Psoas muscle (tissue), 8 donors: ENCODE measurements around the gene TLCD3B. TPM values are rescaled to one million over a fixed set of nuclear protein-coding genes. Genes with fewer than 3 reads are reported as not detected.

Experiments used
- ATAC-seq, 4 donors: fragments of 200-7000 bp; cut with Tn5 transposase; one replicate each; pipeline ENCODE4 v1.9.1; 2020; ENCODE audit warnings: moderate library complexity in 3 of 4, mild to moderate bottlenecking in 2 of 4
- DNase-seq, 2 donors: peaks; one replicate each; pipeline ENCODE4 v3.0.0-alpha.2; 2020
- H3K27ac ChIP-seq: fragments of 200-600 bp; one replicate; pipeline ENCODE4 v1.8.0; 2022
- H3K27me3 ChIP-seq, 3 donors: fragments of 200-600 bp in 1 of 3; one replicate each; pipeline versions ENCODE4 v1.6.1 to v1.8.0; 2013 to 2022; ENCODE audit warnings: low read length in 2 of 3, mild to moderate bottlenecking in 2 of 3, moderate library complexity in 1 of 3; ENCODE audit not compliant: insufficient read depth in 3 of 3
- H3K36me3 ChIP-seq, 2 donors: fragments of 200-600 bp in 1 of 2; one replicate each; pipeline versions ENCODE4 v1.6.1 to v1.8.0; 2013 to 2022; ENCODE audit warnings: low read depth in 1 of 2, mild to moderate bottlenecking in 1 of 2, moderate library complexity in 1 of 2; ENCODE audit not compliant: insufficient read depth in 1 of 2
- H3K4me1 ChIP-seq: fragments of 200-600 bp; one replicate; pipeline ENCODE4 v1.8.0; 2022
- H3K4me3 ChIP-seq: fragments of 200-600 bp; one replicate; pipeline ENCODE4 v1.8.0; 2022; ENCODE audit warnings: mild to moderate bottlenecking
- H3K9me3 ChIP-seq: fragments of 200-600 bp; one replicate; pipeline ENCODE4 v1.8.0; 2022
- WGBS, 3 donors: extraction: QIAGEN DNeasy Blood & Tissue Kit; methylation state at CpG; one replicate each; pipeline versions ENCODE4 v1.1.6 to v1.1.7; 2013; 5-methylcytosine and 5-hydroxymethylcytosine counted together
- intact Hi-C, 2 donors: fragments of 100-400 bp; cut with DNase I; formaldehyde crosslinking; loops; one replicate each; pipeline versions ENCODE4 v1.11.0 to v1.14.2; 2022
- polyA plus RNA-seq, 3 donors: library from polyadenylated mRNA; stranded (reverse); fragments of 200-250 nt; gene quantifications; one replicate each; pipeline ENCODE4 v1.2.3, GENCODE V29; 2013
- total RNA-seq, 4 donors: library from RNA; stranded (reverse); fragmentation: NEBNext Ultra II Directional in 2 of 4; extraction: Animal tissue kit (Norgen Biotek cat#: 25700) in 2 of 4; gene quantifications; one replicate each; pipeline versions ENCODE4 v1.2.1 to v1.2.4, GENCODE V29; 2021 to 2023
- TF ChIP-seq, protein P1 (sequence below): fragments of 200-600 bp; IDR thresholded peaks from one replicate; pipeline ENCODE4 v1.8.0; 2022; ENCODE audit warnings: antibody characterized with exemption
- donor health status: healthy with polysubstance abuse.
- donor health status: DM: no; HTN: no; CAD: no; lungs with moderate emphysema.
- donor health status: Bipolar disorder and iron deficiency.
- donor health status: healthy.
- donor health status: DM: yes; HTN: yes; CAD: no.
- donor health status: DM: no; HTN: no; CAD: no.
- donor health status: DM: no; HTN: no; CAD: no.
- donor health status: DM: yes; HTN: yes; CAD: no.

Gene TLCD3B
- total and polyA plus RNA-seq, 7 donors, result 0.13 to 1.9 (median 0.22) TPM

DNA sequence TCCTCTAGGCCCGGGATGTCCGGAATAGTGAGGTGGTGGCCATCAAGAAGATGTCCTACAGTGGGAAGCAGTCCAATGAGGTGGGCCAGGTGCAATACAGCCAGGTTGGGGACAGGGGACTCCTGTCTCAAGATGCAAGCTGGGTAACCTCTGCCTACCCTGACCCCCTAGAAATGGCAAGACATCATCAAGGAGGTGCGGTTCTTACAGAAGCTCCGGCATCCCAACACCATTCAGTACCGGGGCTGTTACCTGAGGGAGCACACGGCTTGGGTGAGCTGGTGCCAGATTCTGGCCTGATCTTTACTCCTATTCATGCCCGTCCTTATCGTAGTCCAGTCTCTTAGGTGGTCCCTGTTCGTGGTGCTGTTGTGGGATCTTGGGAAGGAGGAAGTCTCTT lies 53.0 kb downstream of the TLCD3B start:
- WGBS, 3 donors, result 85 to 94% (median 85%) methylated on average over 9 of the region's 9 CpGs
- DNase-seq (no peak), ATAC-seq (no peak)
- Histone ChIP-seq H3K36me3 (peaks cover 4 to 58% of the 10 kb centered on the region in 2 donors), H3K27ac (peak overlapping the region; percentile 43), H3K4me1 (peaks cover 25% of the 10 kb centered on the region), H3K4me3 (peak overlapping the region; percentile 95), H3K9me3 (no peaks in the 10 kb centered on the region), H3K27me3 (no peaks in the 10 kb centered on the region)
- intact Hi-C loops, result loop anchor here (5.0 to 10.0 kb wide), 2 partner anchors 51 to 1747 kb away; partner anchors contain the start of gene KCTD13 (in 1 of the 2)
- TF ChIP-seq, protein P1, sequence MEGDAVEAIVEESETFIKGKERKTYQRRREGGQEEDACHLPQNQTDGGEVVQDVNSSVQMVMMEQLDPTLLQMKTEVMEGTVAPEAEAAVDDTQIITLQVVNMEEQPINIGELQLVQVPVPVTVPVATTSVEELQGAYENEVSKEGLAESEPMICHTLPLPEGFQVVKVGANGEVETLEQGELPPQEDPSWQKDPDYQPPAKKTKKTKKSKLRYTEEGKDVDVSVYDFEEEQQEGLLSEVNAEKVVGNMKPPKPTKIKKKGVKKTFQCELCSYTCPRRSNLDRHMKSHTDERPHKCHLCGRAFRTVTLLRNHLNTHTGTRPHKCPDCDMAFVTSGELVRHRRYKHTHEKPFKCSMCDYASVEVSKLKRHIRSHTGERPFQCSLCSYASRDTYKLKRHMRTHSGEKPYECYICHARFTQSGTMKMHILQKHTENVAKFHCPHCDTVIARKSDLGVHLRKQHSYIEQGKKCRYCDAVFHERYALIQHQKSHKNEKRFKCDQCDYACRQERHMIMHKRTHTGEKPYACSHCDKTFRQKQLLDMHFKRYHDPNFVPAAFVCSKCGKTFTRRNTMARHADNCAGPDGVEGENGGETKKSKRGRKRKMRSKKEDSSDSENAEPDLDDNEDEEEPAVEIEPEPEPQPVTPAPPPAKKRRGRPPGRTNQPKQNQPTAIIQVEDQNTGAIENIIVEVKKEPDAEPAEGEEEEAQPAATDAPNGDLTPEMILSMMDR, result no peak

DNA sequence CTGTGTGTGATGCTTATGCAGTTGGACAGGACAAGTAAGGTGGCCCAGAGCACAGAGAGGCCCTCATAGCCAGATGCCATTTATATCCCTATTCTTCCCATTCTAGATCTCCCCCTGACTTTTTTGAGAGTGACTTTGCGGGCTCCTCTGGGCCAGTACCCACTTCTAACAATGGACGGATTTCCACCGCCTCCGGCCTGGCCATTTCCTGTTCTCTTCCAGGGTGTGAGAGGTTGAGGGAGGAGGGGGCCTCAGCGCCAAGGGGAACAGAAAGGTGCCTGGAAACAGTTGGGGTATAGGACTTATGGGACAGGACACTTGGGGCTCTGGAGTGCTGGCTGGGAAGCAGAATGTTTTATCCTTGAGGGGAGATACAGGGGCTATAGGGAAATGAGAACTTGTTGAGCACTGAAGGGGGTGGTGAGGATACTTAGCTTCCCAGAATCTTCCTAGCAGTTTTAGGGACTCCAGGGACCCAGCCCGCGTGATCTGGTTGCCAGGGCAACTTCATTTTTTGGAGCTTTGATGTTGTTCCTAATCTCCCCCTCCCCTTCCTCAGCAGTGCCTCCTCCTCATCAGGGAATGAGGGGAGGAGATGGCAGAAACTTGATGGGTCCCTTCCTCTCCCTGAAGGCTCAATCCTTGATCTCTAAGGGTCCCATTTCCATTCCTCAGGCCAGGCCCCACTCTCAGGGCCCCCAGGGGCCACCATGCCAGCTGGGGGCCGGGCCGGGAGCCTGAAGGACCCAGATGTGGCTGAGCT lies 53.8 kb downstream of the TLCD3B start:
- intact Hi-C loops, result loop anchor here (5.0 to 10.0 kb wide), 2 partner anchors 50 to 1748 kb away; partner anchors contain the start of gene KCTD13 (in 1 of the 2)
- Histone ChIP-seq H3K4me1 (peaks cover 25% of the 10 kb centered on the region), H3K27ac (peak overlapping the region; percentile 48), H3K4me3 (peak overlapping the region; percentile 95), H3K9me3 (no peaks in the 10 kb centered on the region), H3K27me3 (no peaks in the 10 kb centered on the region), H3K36me3 (peaks cover 4 to 53% of the 10 kb centered on the region in 2 donors)
- WGBS, 3 donors, result 62 to 66% (median 62%) methylated on average over 9 of the region's 9 CpGs
- ATAC-seq (no peak), DNase-seq (no peak)
- TF ChIP-seq, protein P1, result no peak

DNA sequence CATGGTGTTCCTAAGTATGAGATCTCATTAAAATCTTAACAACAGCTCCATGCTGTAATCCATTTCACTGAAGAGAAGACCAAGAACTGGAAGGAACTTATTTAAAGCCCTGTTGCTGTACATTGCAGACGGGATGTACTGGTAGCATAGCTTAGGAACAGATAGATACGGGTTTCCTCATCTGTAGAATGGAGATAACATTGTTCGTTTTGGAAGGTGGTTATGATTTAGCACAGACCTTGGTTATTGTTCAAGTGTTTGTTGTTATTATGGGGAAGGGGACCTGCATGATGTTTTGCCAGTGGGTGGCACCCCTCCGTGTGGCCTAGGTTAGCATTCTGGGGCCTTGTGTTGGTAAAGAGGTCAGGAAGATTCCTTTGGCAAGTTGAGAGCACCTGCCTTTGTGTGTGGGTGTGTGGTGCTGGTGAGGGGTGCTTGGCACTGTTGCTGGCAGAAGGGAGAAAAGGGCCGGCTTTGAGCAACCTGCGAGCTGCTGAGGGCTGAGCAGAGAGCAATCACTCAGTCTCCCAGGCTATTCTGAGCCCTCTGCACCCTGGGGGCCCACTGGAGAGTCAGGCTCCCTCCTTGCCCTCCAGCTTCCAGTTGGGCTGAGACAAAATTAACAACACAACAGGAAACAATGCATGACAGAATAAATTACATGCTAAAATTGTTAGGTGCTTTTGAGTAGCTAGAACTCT lies 55.1 kb downstream of the TLCD3B start:
- Histone ChIP-seq H3K27ac (peak overlapping the region; percentile 48), H3K27me3 (no peaks in the 10 kb centered on the region), H3K36me3 (peaks cover 4 to 52% of the 10 kb centered on the region in 2 donors), H3K4me1 (peaks cover 25% of the 10 kb centered on the region), H3K9me3 (no peaks in the 10 kb centered on the region), H3K4me3 (peak overlapping the region; percentile 95)
- 21 to 32% (median 21%) methylated on average over 6 of the region's 6 CpGs for WGBS, 3 donors
- ATAC-seq, result no peak
- DNase-seq, result no peak
- intact Hi-C loops, result loop anchor here (1.0 to 10.0 kb wide), 5 partner anchors 8 to 1749 kb away; partner anchors contain the start of genes HIRIP3 (in 1 of the 2) and KCTD13 (in 1 of the 2)
- TF ChIP-seq, protein P1, result no peak

DNA sequence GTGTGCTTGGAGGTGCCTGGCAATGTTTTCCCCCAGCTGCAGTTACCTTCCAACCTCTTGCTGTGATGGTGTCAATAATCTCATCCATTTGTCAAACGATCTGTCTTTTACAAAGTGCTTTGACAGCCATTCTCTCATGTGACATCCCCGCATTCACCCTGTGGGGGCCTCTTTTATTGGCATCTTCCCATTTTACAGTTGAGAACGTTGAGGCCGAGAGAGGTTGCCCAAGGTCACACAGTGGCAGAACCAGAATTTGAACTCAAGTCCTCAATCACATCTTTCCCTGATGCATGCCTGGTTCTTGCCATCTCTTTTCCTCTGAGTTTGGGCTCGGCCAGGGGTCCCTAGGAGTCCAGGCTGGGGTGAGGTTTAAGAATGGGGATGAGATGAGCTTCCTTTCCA lies 55.9 kb downstream of the TLCD3B start:
- Histone ChIP-seq H3K4me1 (peaks cover 25% of the 10 kb centered on the region), H3K9me3 (no peaks in the 10 kb centered on the region), H3K36me3 (peaks cover under 1 to 44% of the 10 kb centered on the region in 2 donors), H3K4me3 (peak overlapping the region; percentile 95), H3K27me3 (no peaks in the 10 kb centered on the region), H3K27ac (peak overlapping the region; percentile 48)
- intact Hi-C loops, result loop anchor here (1.0 to 10.0 kb wide), 4 partner anchors 9 to 1750 kb away; partner anchors contain the start of genes HIRIP3 (in 1 of the 2) and KCTD13 (in 1 of the 2)
- no peak for ATAC-seq
- TF ChIP-seq, protein P1, result no peak
- 50 to 55% (median 51%) methylated on average over 5 of the region's 5 CpGs for WGBS, 3 donors
- no peak for DNase-seq

Other genes with a start within 250 kb of the TLCD3B start
- 10 to 100 TPM; 12.6 to 23.8 (median 14.3) TPM for gene KIF22, start 240.5 kb downstream of the TLCD3B start, total RNA-seq
- 10 to 100 TPM; 13.4 to 15.5 (median 15.5) TPM for gene KIF22, start 240.5 kb downstream of the TLCD3B start, polyA plus RNA-seq
- gene MAZ, start 224.7 kb downstream of the TLCD3B start, total RNA-seq, result 100 to 1,000 TPM; 112 to 161 (median 125) TPM
- gene MAZ, start 224.7 kb downstream of the TLCD3B start, polyA plus RNA-seq, result 100 to 1,000 TPM in 2 of 3 donors, 10 to 100 TPM in 1; 94.9 to 193 (median 131) TPM
- 1 to 10 TPM in 1 of 4 donors, under 1 TPM in 3; 0.22 to 1.8 (median 0.75) TPM for gene PRRT2, start 219.1 kb downstream of the TLCD3B start, total RNA-seq
- gene PRRT2, start 219.1 kb downstream of the TLCD3B start, polyA plus RNA-seq, result under 1 TPM; 0.17 to 0.44 (median 0.18) TPM
- gene PAGR1, start 215.1 kb downstream of the TLCD3B start, total RNA-seq, result 10 to 100 TPM in 3 of 4 donors, 1 to 10 TPM in 1; 9.4 to 14.2 (median 11.0) TPM
- gene PAGR1, start 215.1 kb downstream of the TLCD3B start, polyA plus RNA-seq, result 10 to 100 TPM; 19.8 to 36.8 (median 35.5) TPM
- gene MVP, start 210.8 kb downstream of the TLCD3B start, total RNA-seq, result 10 to 100 TPM; 27.9 to 75.9 (median 51.6) TPM
- gene MVP, start 210.8 kb downstream of the TLCD3B start, polyA plus RNA-seq, result 10 to 100 TPM; 17.6 to 34.3 (median 34.1) TPM
- 10 to 100 TPM; 24.7 to 36.4 (median 32.3) TPM for gene CDIPT, start 168.0 kb downstream of the TLCD3B start, total RNA-seq
- gene CDIPT, start 168.0 kb downstream of the TLCD3B start, polyA plus RNA-seq, result 10 to 100 TPM; 33.3 to 54.3 (median 38.5) TPM
- gene SEZ6L2, start 131.7 kb downstream of the TLCD3B start, total RNA-seq, result under 1 TPM; 0.17 to 0.86 (median 0.34) TPM
- gene SEZ6L2, start 131.7 kb downstream of the TLCD3B start, polyA plus RNA-seq, result under 1 TPM; 0.05 to 0.23 (median 0.11) TPM
- under 1 TPM in 2 of 4 donors, not detected in 2; 0.17 to 0.23 TPM for gene ASPHD1, start 130.8 kb downstream of the TLCD3B start, total RNA-seq
- gene ASPHD1, start 130.8 kb downstream of the TLCD3B start, polyA plus RNA-seq, result under 1 TPM in 2 of 3 donors, not detected in 1; 0.04 to 0.12 TPM
- 1 to 10 TPM; 3.3 to 5.4 (median 4.1) TPM for gene KCTD13, start 105.0 kb downstream of the TLCD3B start, total RNA-seq
- 1 to 10 TPM; 2.2 to 5.4 (median 5.1) TPM for gene KCTD13, start 105.0 kb downstream of the TLCD3B start, polyA plus RNA-seq
- gene TMEM219, start 69.2 kb downstream of the TLCD3B start, total RNA-seq, result 10 to 100 TPM; 39.6 to 64.5 (median 50.3) TPM
- 10 to 100 TPM; 53.7 to 80.7 (median 60.4) TPM for gene TMEM219, start 69.2 kb downstream of the TLCD3B start, polyA plus RNA-seq
- 10 to 100 TPM; 18.6 to 28.6 (median 22.0) TPM for gene TAOK2, start 57.4 kb downstream of the TLCD3B start, total RNA-seq
- 10 to 100 TPM; 15.7 to 30.2 (median 21.8) TPM for gene TAOK2, start 57.4 kb downstream of the TLCD3B start, polyA plus RNA-seq
- 10 to 100 TPM; 18.9 to 22.0 (median 20.7) TPM for gene HIRIP3, start 35.7 kb downstream of the TLCD3B start, total RNA-seq
- 10 to 100 TPM; 18.5 to 62.5 (median 23.1) TPM for gene HIRIP3, start 35.7 kb downstream of the TLCD3B start, polyA plus RNA-seq
- 10 to 100 TPM; 30.5 to 43.3 (median 34.1) TPM for gene INO80E, start 35.0 kb downstream of the TLCD3B start, total RNA-seq
- gene INO80E, start 35.0 kb downstream of the TLCD3B start, polyA plus RNA-seq, result 10 to 100 TPM; 59.8 to 86.9 (median 77.3) TPM
- gene DOC2A, start 20.2 kb downstream of the TLCD3B start, total RNA-seq, result under 1 TPM in 2 of 4 donors, not detected in 2; 0.11 to 0.51 TPM
- gene DOC2A, start 20.2 kb downstream of the TLCD3B start, polyA plus RNA-seq, result under 1 TPM; 0.13 to 0.20 (median 0.15) TPM
- not detected for gene C16orf92, start 8.1 kb downstream of the TLCD3B start, total RNA-seq
- not detected for gene C16orf92, start 8.1 kb downstream of the TLCD3B start, polyA plus RNA-seq
- gene ALDOA, start 34.5 kb upstream of the TLCD3B start, total RNA-seq, result 1,000 to 10,000 TPM; 5,088 to 7,531 (median 6,001) TPM
- over 10,000 TPM in 1 of 3 donors, 1,000 to 10,000 TPM in 2; 4,532 to 12,458 (median 6,880) TPM for gene ALDOA, start 34.5 kb upstream of the TLCD3B start, polyA plus RNA-seq
- 10 to 100 TPM; 38.1 to 64.5 (median 58.5) TPM for gene PPP4C, start 44.7 kb upstream of the TLCD3B start, total RNA-seq
- gene PPP4C, start 44.7 kb upstream of the TLCD3B start, polyA plus RNA-seq, result 100 to 1,000 TPM in 2 of 3 donors, 10 to 100 TPM in 1; 79.1 to 172 (median 130) TPM
- gene TBX6, start 60.7 kb upstream of the TLCD3B start, total RNA-seq, result 1 to 10 TPM in 1 of 4 donors, under 1 TPM in 3; 0.32 to 1.0 (median 0.51) TPM
- gene TBX6, start 60.7 kb upstream of the TLCD3B start, polyA plus RNA-seq, result 1 to 10 TPM in 2 of 3 donors, under 1 TPM in 1; 0.76 to 1.6 (median 1.5) TPM
- 100 to 1,000 TPM in 1 of 4 donors, 10 to 100 TPM in 3; 47.1 to 156 (median 60.2) TPM for gene YPEL3, start 64.9 kb upstream of the TLCD3B start, total RNA-seq
- 10 to 100 TPM; 24.8 to 96.2 (median 81.4) TPM for gene YPEL3, start 64.9 kb upstream of the TLCD3B start, polyA plus RNA-seq
- gene GDPD3, start 82.3 kb upstream of the TLCD3B start, total RNA-seq, result 1 to 10 TPM in 2 of 4 donors, under 1 TPM in 2; 0.56 to 3.1 (median 1.3) TPM
- under 1 TPM; 0.48 to 0.91 (median 0.89) TPM for gene GDPD3, start 82.3 kb upstream of the TLCD3B start, polyA plus RNA-seq
- gene MAPK3, start 91.9 kb upstream of the TLCD3B start, total RNA-seq, result 10 to 100 TPM; 37.2 to 45.2 (median 41.0) TPM
- gene MAPK3, start 91.9 kb upstream of the TLCD3B start, polyA plus RNA-seq, result 10 to 100 TPM; 25.6 to 53.0 (median 48.7) TPM
- 1 to 10 TPM; 4.0 to 6.8 (median 6.3) TPM for gene CORO1A, start 152.3 kb upstream of the TLCD3B start, total RNA-seq
- 1 to 10 TPM; 2.7 to 6.5 (median 3.0) TPM for gene CORO1A, start 152.3 kb upstream of the TLCD3B start, polyA plus RNA-seq
- gene BOLA2B, start 162.4 kb upstream of the TLCD3B start, total RNA-seq, result 10 to 100 TPM; 54.0 to 69.1 (median 60.3) TPM
- 100 to 1,000 TPM; 177 to 700 (median 243) TPM for gene BOLA2B, start 162.4 kb upstream of the TLCD3B start, polyA plus RNA-seq
- gene SLX1A, start 162.6 kb upstream of the TLCD3B start, total RNA-seq, result 10 to 100 TPM; 21.6 to 45.2 (median 38.3) TPM
- gene SLX1A, start 162.6 kb upstream of the TLCD3B start, polyA plus RNA-seq, result 10 to 100 TPM in 2 of 3 donors, 1 to 10 TPM in 1; 9.2 to 43.3 (median 31.0) TPM
- 1 to 10 TPM; 4.2 to 5.5 (median 4.7) TPM for gene SULT1A3, start 168.0 kb upstream of the TLCD3B start, total RNA-seq
- gene SULT1A3, start 168.0 kb upstream of the TLCD3B start, polyA plus RNA-seq, result 1 to 10 TPM; 2.7 to 4.6 (median 3.4) TPM
- gene NPIPB13, start 217.2 kb upstream of the TLCD3B start, total RNA-seq, result 1 to 10 TPM; 3.0 to 6.5 (median 5.0) TPM
- 1 to 10 TPM; 1.8 to 2.2 (median 2.0) TPM for gene NPIPB13, start 217.2 kb upstream of the TLCD3B start, polyA plus RNA-seq